HL-60 (cell line): ENCODE results near the gene SH3RF3.

Experiments used
- POLR2AphosphoS5 ChIP-seq: IDR thresholded peaks from 2 replicates; pipeline ENCODE4 v1.6.1; 2012; ENCODE audit warnings: low read depth
- REST ChIP-seq: IDR thresholded peaks from 2 replicates; pipeline ENCODE4 v1.6.1; 2012; ENCODE audit warnings: low read depth; ENCODE audit not compliant: insufficient replicate concordance
- SPI1 ChIP-seq: IDR thresholded peaks from 2 replicates; pipeline ENCODE4 v1.6.1; 2012; ENCODE audit warnings: low read depth, mild to moderate bottlenecking, borderline replicate concordance
- TF ChIP-seq, protein P1 (sequence below): IDR thresholded peaks from one replicate; pipeline ENCODE4 v1.5.1; 2011; ENCODE audit warnings: low read length, control low read depth, inconsistent platforms; ENCODE audit not compliant: insufficient read depth

DNA sequence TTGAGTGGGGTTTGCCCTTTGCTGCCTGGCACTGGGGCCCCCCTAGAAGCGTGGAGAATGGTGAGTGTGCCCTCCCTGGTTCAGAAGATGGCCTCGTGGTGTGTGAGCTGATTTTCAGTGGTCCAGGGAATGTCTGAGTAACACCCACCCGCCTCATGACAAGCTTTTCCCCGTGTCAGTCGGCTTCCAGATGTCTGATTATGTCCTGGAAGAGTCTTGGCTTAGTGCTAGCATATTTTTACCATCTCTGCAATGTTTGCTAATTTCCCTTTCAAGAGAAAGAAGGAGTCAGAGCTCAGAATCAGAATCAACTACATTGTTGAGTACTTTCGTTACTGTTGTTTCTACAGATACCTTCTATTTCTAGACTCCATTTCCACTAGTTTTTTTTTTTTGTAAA lies 270.1 kb downstream of the SH3RF3 start:
- TF ChIP-seq, protein P1, sequence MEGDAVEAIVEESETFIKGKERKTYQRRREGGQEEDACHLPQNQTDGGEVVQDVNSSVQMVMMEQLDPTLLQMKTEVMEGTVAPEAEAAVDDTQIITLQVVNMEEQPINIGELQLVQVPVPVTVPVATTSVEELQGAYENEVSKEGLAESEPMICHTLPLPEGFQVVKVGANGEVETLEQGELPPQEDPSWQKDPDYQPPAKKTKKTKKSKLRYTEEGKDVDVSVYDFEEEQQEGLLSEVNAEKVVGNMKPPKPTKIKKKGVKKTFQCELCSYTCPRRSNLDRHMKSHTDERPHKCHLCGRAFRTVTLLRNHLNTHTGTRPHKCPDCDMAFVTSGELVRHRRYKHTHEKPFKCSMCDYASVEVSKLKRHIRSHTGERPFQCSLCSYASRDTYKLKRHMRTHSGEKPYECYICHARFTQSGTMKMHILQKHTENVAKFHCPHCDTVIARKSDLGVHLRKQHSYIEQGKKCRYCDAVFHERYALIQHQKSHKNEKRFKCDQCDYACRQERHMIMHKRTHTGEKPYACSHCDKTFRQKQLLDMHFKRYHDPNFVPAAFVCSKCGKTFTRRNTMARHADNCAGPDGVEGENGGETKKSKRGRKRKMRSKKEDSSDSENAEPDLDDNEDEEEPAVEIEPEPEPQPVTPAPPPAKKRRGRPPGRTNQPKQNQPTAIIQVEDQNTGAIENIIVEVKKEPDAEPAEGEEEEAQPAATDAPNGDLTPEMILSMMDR: no peak
- no peak for TF ChIP-seq SPI1
- TF ChIP-seq POLR2AphosphoS5: no peak
- TF ChIP-seq REST: no peak
